Measurements from ENCODE around the gene DTNBP1.
"Not testable (repeated sequence)": the region's sequence is repeated elsewhere in the genome, so short reads cannot be mapped to it uniquely, and the experiment has no call there.

DTNBP1 gene

GRCh38 chr6:15662326-15663129 is at the start of gene DTNBP1:
Gene DTNBP1 (minus strand): TSS chr6:15663028. CDS start chr6:15662869, 159 bp downstream.
- DNase-seq, result peak; percentile 80

DNA sequence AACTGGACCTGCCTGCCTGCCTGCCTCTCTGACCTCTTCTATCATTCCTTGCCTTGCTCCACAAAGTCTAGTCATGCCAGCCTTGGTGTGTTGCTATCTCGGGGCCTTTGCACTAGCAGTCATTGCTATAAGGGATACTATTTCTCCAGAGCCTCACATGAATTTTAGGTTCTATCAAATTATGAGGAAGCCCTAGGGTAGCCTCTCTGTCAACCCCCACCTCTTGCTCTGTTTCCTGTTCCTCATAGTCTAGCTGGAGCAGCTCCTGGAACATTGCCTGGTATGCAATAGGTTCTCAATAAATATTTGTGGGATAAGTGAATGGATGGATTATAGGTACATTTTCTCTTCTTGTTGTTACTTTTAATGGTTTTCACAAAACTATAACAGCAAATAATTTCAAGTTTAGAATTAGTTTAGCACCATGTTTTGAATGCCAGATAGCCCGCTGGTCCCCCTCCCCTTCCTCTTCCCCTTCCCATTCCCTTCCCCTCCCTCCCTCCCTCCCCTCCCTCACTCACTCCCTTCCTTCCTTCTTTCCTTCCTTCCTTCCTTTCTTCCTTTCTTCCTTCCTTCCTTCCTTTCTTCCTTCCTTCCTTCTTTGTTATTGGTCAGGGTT is 46.9 kb upstream of the DTNBP1 start:
- DNase-seq, result no peak

- no peak for DNase-seq
Measured at GRCh38 chr6:15708231-15708630, 45.4 kb upstream of the DTNBP1 start.

- no peak for DNase-seq
Measured at GRCh38 chr6:15705981-15706380, 43.2 kb upstream of the DTNBP1 start.

DNA sequence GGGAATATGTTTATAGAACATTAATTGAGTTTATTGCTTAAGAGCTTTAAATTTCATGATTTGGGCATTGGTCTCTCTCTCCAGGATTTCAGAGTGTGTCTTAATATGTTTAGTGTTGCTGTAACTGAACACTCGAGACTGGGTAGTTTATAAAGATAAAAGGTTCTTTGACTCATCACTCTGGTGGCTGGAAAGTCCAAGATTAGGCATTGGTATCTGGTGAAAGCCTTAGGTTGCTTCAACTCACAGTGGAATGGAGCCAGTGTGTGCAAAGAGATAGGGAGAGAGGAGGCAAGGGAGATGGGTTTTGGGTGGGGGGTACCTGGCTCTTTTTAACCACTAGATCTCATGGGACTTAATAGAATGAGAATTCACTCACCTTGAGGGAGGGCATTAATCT is 35.6 kb upstream of the DTNBP1 start:
- no peak for DNase-seq

GRCh38 chr6:15697895-15698294 is 35.1 kb upstream of the DTNBP1 start:
- no peak for DNase-seq

- peak; percentile 83 for DNase-seq
Measured at GRCh38 chr6:15691250-15691869, 28.5 kb upstream of the DTNBP1 start.

- DNase-seq, result no peak
Measured at GRCh38 chr6:15690510-15690909, 27.7 kb upstream of the DTNBP1 start.

GRCh38 chr6:15689586-15690482 is 27.0 kb upstream of the DTNBP1 start:
- DNase-seq, result no peak

DNA sequence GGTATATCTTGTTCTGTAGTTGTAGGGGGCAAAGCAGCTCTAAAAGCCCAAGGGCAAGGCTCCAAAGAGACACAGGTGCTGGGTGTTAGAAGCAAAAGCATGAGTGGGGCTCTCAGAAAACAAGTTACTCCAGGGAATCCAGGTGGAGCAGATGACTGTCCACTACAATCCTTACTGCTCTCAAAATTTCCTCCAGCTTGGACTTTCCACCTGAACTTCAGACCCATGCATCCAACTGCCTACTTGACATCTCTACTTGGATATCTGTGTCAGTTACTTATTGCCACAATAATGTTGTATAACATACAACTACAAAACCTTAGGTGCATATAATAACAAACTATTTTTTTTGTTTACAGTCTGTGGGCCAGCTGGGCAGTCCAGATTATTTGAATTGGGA is 22.8 kb upstream of the DTNBP1 start:
- DNase-seq, result no peak

GRCh38 chr6:15682965-15683822 is 20.4 kb upstream of the DTNBP1 start:
- no peak for DNase-seq

GRCh38 chr6:15681946-15682345 is 19.1 kb upstream of the DTNBP1 start:
- DNase-seq, result no peak

DNA sequence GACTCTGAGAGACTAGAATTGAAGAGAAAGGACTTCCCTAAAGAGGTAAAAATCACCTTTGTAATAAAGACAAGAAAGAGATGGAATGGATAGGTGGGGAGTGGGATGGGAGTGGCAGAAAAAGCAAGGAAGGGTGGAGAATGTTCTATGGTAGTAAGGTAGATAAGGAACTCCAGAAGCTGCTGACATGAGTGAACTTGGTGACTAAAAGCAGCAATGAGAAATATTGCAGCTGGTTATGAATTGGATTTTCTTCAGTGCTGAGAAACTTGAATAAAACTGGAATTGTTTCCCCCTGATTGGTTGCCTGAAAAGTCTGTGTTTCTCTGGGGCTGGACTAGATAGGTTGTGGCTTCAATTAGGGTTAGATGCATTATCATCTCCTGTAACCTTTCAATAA is 15.7 kb upstream of the DTNBP1 start:
- DNase-seq, result no peak

DNA sequence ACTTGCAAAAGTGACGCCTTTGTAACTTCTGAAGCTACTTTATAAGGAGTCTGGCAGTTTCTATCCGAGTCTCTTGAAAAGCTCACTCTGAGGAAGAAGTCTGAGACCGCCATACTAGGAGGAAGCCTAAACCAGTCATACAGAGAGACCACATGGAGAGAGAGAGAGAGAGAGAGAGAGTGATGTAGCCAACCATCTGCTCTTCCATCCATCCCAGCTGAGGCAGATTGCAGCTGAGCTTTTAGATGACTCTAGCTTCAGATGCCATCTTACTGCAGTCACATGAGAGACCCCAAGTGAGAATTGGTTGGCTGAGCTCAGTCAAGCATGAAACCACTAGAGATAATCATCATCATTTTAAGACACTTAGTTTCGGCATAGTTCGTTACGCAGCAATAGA is 15.0 kb upstream of the DTNBP1 start:
- no peak for DNase-seq

DNA sequence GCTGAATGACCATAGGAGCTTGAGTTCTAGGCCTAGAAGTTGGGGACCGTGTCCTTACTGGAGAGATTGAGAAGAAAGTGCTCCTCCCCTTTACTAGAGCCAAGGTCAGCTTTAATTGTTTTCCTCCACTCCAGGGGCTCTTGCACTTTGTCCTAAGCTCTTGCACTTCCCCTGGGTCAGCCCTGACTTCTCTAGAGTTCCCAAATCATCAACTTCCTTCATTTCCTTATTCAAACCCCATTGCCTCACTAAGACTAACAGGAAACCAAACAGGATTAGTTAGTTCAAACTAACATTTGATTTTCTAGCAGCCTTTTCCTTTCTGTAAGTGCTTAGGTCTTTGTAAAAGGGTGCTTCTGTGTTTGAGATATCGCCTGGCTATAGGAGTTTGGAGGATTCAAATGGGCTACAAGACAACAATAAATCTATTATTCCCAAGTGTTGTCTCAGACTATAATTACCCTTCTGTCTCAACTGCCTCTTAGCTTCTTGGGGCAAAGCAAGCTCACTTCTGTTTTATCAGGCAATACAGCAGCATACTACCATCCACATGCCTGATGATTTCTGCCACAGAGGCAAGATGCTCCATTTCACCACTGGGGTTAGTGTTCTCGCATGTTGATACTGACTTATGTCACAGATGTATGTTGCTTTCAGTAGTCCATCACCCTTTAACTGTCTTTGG is 12.8 kb upstream of the DTNBP1 start:
- no peak for DNase-seq

DNA sequence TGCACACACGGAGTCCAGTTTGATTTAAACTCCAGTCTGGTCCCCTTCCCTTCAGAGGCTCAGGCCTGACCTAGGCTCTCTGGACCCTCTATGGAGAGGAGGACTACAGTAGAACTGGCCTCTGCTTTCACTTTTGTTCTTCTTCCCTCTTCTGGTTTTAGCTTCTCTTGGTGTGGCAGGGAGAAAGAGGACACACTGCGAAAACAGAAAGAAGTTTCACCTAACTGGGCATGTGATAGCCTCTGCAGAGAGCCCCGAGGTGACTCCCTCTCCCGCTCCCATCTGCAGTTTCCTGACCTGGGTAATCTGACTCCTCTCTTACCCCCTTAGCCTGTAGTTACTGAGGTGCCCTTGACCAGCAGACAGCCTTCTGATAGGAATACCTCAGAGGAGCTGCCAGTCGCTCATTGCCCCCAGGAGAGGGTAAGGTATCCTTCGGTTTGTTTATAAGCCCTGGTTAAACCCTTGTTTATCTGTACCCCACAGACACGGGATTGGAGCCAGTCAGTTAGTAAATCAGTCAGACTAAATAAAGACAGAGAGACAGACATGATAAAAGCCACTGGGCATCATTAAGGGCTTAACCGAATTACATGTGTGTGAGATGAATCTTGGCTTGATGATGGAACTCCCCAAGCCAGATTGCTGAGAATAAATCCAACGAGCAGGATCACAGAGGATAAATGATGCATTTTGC is 12.0 kb upstream of the DTNBP1 start:
- DNase-seq, result no peak

DNA sequence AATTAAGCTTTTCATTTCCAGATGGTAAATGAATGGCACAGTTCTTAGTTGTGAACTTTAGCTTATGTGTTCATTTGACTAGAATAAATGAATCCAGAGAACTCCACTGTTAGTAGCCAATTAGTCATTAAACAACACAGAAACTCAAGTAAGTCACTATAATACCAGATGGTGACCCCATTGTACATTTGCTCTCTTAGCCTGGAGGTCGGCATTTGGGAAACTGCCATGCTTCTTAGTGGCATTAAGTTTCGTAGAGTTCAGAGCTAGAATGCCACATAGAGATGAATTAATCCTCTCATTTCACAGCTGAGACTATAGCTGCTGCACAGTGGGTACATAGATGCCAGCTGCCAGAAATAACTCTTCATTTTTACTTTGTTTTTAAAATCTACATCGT is 10.8 kb upstream of the DTNBP1 start:
- no peak for DNase-seq

DNA sequence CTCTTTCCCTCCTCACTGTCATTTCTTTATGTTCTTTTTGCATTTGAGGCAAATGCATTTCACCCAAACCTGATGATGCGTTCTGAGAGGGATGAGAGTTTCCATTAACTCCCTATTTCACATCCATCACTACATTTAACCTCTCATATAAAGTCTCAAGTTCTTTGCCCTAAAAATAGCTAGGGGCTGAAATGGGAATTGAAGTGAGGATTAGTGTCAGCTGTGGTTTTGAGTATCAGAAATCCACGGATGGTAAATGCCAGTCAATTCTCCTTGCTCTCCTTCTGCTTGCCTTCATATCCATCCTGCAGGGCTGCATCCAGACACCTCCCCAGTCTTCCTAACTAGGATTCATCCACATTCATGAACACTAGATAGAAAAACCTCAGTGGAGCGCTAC is 10.0 kb upstream of the DTNBP1 start:
- no peak for DNase-seq

DNA sequence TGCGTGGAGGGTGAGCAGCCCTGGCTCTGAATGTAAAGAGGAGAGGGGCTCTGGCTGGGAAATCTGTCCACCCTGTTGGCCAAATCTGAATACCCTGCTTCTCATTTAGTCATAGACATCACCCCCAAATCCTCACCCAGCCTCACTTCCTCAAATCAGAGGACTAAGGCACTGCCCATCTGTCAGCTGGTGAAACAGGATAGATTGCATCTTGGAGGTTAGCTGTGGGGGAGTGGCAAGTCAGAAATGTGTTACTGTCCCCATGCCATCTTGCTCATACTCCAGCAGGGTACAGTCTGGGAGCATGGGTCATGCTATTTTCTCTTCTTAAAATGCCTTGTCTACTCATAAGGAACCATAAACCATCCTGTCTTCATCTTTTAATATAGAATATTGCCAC is 9.5 kb upstream of the DTNBP1 start:
- DNase-seq, result no peak

- DNase-seq, result no peak
Measured at GRCh38 chr6:15668918-15669317, 6.1 kb upstream of the DTNBP1 start.

GRCh38 chr6:15666896-15667295 is 4.1 kb upstream of the DTNBP1 start:
- DNase-seq, result not testable (repeated sequence)
